Smooth muscle cell (in vitro differentiated cells): ENCODE results near the gene MSANTD1. TPM values are rescaled to one million over a fixed set of nuclear protein-coding genes. Genes with fewer than 3 reads are reported as not detected.

Experiments
- DNase-seq: peaks from one replicate; lab custom pipeline; 2025; ENCODE audit not compliant: unreplicated experiment; lab: John Stamatoyannopoulos, UW
- H2AFZ ChIP-seq: fragments of 200-600 bp; sonication (generic); 2 replicates; pipeline ENCODE4 v1.6.0; 2016; ENCODE audit warnings: antibody characterized with exemption, low read depth, mild to moderate bottlenecking
- H3F3A ChIP-seq: fragments of 200-600 bp; sonication (generic); 2 replicates; pipeline ENCODE4 v1.6.0; 2017; ENCODE audit warnings: antibody characterized with exemption, low read depth
- H3K27ac ChIP-seq: fragments of 200-600 bp; sonication (generic); 2 replicates; pipeline ENCODE4 v1.5.1; 2016; ENCODE audit warnings: low read depth, mild to moderate bottlenecking
- H3K27me3 ChIP-seq: fragments of 200-600 bp; sonication (generic); 2 replicates; pipeline ENCODE4 v1.6.1; 2016; ENCODE audit warnings: low read depth, mild to moderate bottlenecking
- H3K36me3 ChIP-seq: fragments of 200-600 bp; sonication (generic); 2 replicates; pipeline ENCODE4 v1.5.1; 2016; ENCODE audit warnings: low read depth
- H3K4me1 ChIP-seq: fragments of 200-600 bp; sonication (generic); 2 replicates; pipeline ENCODE4 v1.5.1; 2016; ENCODE audit warnings: low read depth
- H3K4me2 ChIP-seq: fragments of 200-600 bp; sonication (generic); 2 replicates; pipeline ENCODE4 v1.6.0; 2016; ENCODE audit warnings: mild to moderate bottlenecking
- H3K4me3 ChIP-seq: fragments of 200-600 bp; sonication (generic); 2 replicates; pipeline ENCODE4 v1.5.1; 2016; ENCODE audit warnings: mild to moderate bottlenecking
- H3K79me2 ChIP-seq: fragments of 200-600 bp; sonication (generic); 2 replicates; pipeline ENCODE4 v1.6.0; 2016; ENCODE audit warnings: low read depth, mild to moderate bottlenecking
- H3K9ac ChIP-seq: fragments of 200-600 bp; sonication (generic); 2 replicates; pipeline ENCODE4 v1.6.0; 2016; ENCODE audit warnings: low read depth
- H3K9me3 ChIP-seq: fragments of 200-600 bp; sonication (generic); replicated peaks from 2 replicates; pipeline ENCODE4 v1.5.1; 2016; ENCODE audit warnings: low read depth
- H4K20me1 ChIP-seq: fragments of 200-600 bp; sonication (generic); 2 replicates; pipeline ENCODE4 v1.6.0; 2016; ENCODE audit warnings: low read depth
- CTCF ChIP-seq: fragments of 200-600 bp; sonication (generic); IDR thresholded peaks from 2 replicates; pipeline ENCODE4 v1.5.1; 2017; ENCODE audit warnings: borderline replicate concordance, mild to moderate bottlenecking, antibody characterized with exemption; ENCODE audit not compliant: insufficient read depth, poor library complexity, severe bottlenecking
- WGBS: methylation state at CpG from one replicate; pipeline ENCODE4 v1.1.7; 2016; ENCODE audit warnings: low lambda C conversion rate; 5-methylcytosine and 5-hydroxymethylcytosine counted together
- polyA plus RNA-seq: library from polyadenylated mRNA; unstranded; fragments of >200 nt; fragmentation: Nextera tagmentation; extraction: Ambion mirVana; gene quantifications from 2 replicates; pipeline ENCODE4 v1.2.1, GENCODE V29; 2016
- total RNA-seq: library from RNA; depleted of rRNA; stranded (reverse); fragments of >200 nt; gene quantifications from 2 replicates; pipeline ENCODE4 v1.2.3, GENCODE V29; 2014

Gene MSANTD1
- total and polyA plus RNA-seq, 2 experiments from 2014 or later: 0.30 to 1.4 TPM

GRCh38 chr4:3239303-3239702 lies 9.7 kb upstream of the MSANTD1 start:
- no peak overlapping the region for H3K9ac ChIP-seq
- no peaks in the 10 kb centered on the region for H3F3A ChIP-seq
- H3K4me1 ChIP-seq: no peaks in the 10 kb centered on the region
- H3K4me3 ChIP-seq: no peak overlapping the region
- DNase-seq: no peak
- H3K36me3 ChIP-seq: no peaks in the 10 kb centered on the region
- no peak for TF ChIP-seq CTCF
- H3K27me3 ChIP-seq: no peaks in the 10 kb centered on the region
- H3K27ac ChIP-seq: no peak overlapping the region
- no peaks in the 10 kb centered on the region for H3K9me3 ChIP-seq
- no peak overlapping the region for H3K4me2 ChIP-seq
- H3K79me2 ChIP-seq: no peaks in the 10 kb centered on the region
- 94% methylated on average over 11 of the region's 11 CpGs for WGBS
- peaks cover 27% of the 10 kb centered on the region for H4K20me1 ChIP-seq
- H2AFZ ChIP-seq: no peak overlapping the region

- H4K20me1 ChIP-seq: peaks cover 27% of the 10 kb centered on the region
- H3K9me3 ChIP-seq: no peaks in the 10 kb centered on the region
- TF ChIP-seq CTCF: no peak
- no peaks in the 10 kb centered on the region for H3F3A ChIP-seq
- H3K4me1 ChIP-seq: no peaks in the 10 kb centered on the region
- no peaks in the 10 kb centered on the region for H3K27me3 ChIP-seq
- no peak overlapping the region for H3K4me2 ChIP-seq
- no peak overlapping the region for H3K27ac ChIP-seq
- no peaks in the 10 kb centered on the region for H3K36me3 ChIP-seq
- H2AFZ ChIP-seq: no peak overlapping the region
- no peaks in the 10 kb centered on the region for H3K79me2 ChIP-seq
- WGBS: 96% methylated on average over 29 of the region's 29 CpGs
- DNase-seq: no peak
- H3K4me3 ChIP-seq: no peak overlapping the region
- H3K9ac ChIP-seq: no peak overlapping the region
These were observed 8.7 kb upstream of the MSANTD1 start for GRCh38 chr4:3239998-3240920.

GRCh38 chr4:3240936-3241522 lies 7.9 kb upstream of the MSANTD1 start:
- Histone ChIP-seq H3K27ac (no peak overlapping the region), H3K36me3 (no peaks in the 10 kb centered on the region), H3K4me2 (no peak overlapping the region), H4K20me1 (peaks cover 27% of the 10 kb centered on the region), H3F3A (no peaks in the 10 kb centered on the region), H3K4me1 (no peaks in the 10 kb centered on the region), H3K79me2 (no peaks in the 10 kb centered on the region), H3K27me3 (no peaks in the 10 kb centered on the region), H2AFZ (no peak overlapping the region), H3K9ac (no peak overlapping the region), H3K9me3 (no peaks in the 10 kb centered on the region), H3K4me3 (no peak overlapping the region)
- no peak for DNase-seq
- 90% methylated on average over 13 of the region's 13 CpGs for WGBS
- TF ChIP-seq CTCF: no peak
